GM12801 (cell line): ENCODE results near the gene ERBB4.

ENCODE experiments used
- TF ChIP-seq, protein P1 (sequence below): IDR thresholded peaks from one replicate; pipeline ENCODE4 v1.5.1; 2011; ENCODE audit warnings: control low read depth; ENCODE audit not compliant: insufficient read length; ENCODE audit errors: extremely low read depth

ERBB4 gene

DNA sequence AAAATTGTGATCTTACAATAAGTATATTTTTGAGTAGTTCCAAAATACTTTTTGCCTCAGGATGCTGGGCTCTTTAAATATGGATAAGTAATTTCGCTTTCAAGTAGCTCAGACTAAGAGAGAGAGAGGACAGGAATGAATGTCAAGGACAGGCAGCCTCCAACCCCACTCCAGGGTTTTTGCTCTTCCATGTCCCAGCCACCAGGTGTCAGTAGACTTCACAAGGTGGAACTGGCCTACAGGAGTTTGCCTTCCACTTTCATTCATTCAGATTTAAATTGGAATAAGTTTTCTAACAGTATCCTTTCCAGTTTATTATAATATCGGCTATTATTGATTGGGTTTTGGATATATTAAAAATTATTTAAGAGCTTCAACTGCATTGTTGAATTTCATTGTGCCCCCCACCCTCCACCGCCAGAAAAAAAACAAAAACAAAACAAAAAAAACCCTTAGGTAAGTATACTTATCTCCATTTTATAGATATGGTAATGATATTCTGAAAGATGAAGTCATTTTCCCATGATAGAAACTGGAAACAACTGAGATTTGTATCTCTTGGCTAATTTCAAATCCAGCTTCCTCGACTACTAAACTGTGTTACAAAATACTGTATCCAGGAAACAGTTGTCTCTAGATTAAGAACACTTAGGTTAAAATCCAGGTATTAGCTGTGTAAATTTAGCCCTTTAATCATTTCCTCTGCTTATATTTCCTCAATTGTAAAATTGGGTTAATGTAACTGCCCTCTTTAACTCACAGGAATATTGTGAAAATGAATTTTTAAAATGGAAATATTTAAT lies 793.1 kb downstream of the ERBB4 start:
- TF ChIP-seq, protein P1, sequence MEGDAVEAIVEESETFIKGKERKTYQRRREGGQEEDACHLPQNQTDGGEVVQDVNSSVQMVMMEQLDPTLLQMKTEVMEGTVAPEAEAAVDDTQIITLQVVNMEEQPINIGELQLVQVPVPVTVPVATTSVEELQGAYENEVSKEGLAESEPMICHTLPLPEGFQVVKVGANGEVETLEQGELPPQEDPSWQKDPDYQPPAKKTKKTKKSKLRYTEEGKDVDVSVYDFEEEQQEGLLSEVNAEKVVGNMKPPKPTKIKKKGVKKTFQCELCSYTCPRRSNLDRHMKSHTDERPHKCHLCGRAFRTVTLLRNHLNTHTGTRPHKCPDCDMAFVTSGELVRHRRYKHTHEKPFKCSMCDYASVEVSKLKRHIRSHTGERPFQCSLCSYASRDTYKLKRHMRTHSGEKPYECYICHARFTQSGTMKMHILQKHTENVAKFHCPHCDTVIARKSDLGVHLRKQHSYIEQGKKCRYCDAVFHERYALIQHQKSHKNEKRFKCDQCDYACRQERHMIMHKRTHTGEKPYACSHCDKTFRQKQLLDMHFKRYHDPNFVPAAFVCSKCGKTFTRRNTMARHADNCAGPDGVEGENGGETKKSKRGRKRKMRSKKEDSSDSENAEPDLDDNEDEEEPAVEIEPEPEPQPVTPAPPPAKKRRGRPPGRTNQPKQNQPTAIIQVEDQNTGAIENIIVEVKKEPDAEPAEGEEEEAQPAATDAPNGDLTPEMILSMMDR = peak; percentile 22

DNA sequence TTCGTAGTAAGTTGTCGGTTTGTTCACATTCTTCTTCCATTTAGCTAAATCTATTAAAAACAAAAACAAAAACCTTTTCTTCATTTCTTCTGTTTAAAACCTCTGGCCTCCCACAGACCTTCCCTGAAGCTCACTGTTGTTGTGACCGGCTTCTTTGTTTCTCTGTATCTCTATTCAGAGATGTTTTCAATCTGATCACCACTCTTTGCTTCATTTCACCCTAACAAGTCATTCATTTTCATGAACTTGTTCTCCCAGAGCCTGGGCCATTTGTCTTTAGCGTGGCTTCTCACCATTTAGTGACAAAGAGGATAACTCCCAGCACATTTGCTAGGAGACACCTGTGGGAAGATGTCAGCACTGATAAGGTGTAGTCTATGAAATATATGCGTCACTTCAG lies 794.2 kb downstream of the ERBB4 start:
- TF ChIP-seq, protein P1 = no peak

DNA sequence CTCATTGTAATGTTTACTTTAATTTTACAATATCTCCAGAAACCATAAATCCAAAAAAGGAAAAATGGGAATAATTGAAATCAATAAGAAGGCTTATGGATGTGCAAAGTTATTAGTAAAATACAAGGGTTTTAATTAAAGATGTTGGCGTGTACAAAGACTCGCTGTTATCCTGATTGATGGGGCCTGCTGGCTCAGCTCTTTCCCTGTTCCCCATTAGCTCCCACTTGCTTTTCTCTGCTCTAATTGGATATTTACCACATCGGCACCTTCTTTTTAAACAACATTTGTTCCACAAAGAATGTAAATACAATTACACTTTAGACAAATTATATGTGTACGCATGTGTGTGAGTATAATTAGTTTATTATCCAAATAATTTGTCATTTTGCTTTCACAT lies 796.6 kb downstream of the ERBB4 start:
- TF ChIP-seq, protein P1 = no peak

DNA sequence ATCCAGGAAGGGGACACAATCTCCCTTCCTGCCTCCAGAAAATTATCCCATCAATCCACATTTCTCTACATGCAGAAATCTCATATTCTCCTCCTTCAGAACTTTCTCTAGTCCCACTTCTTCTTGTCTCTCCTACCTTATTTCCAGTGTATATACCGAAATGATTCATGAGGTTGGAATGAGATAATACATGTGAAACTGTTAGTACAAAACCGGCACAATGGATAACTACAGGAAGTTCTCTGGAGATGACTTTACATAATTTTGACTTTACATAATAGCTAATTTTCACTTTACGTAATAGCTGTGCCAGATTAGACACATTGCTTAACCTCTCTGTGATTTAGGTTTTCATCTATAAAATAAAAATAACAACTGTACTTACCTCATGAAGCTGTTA lies 801.3 kb downstream of the ERBB4 start:
- TF ChIP-seq, protein P1 = no peak

DNA sequence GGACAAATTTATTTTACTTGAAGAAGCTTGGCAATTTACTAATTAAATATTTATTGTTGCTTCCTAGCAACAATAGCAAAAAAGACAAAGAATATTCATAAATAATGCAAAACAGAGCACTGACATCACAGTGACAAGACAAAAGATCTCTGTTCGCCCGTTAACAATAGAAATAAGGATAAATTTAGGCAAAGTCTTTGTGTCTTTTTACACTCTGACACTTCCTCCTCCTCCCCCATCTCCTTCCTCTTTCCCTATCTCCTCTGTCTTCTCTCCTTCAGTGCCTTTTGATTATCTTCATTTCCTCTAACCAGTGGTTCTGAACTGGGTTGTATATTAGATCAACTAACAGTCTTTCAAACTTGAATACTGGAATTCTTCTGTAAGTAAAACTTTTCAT lies 808.4 kb downstream of the ERBB4 start:
- TF ChIP-seq, protein P1 = no peak

DNA sequence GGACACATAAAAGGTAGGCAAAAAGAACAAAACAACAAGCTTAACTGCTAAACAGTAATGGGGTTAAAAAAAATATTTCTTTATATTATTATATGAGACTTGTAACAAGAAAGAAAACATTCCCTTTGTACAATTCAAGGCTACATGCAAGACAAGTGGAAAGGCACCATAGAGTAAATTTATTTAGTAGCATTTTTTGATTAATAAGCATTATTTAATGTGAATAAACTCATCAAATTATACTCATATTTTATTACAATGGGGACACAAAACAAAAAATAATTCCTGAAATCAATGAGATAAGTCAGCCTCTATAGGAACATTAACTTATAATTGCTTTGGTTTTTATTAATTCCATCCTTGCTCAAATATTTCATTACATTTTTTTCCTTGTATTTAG lies 809.2 kb downstream of the ERBB4 start:
- TF ChIP-seq, protein P1 = no peak

DNA sequence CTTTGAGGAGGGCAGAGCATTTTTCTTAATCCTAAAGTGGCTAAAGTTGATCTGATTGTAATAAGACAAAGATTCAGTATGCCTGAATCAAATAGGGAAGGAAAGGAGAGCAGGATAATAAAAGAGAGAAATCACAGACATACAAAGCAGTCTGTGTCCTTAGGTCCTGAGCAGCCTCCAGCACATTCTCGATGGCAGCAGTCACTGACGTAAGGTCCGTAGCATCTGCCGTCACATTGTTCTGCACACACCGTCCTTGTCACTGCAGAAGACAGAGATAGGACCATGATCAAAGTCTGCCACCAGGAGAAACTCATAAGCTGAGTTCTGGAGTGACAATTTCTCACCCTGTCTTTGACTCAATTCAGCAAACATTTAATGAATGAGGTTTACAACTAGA lies 813.7 kb downstream of the ERBB4 start:
- TF ChIP-seq, protein P1 = no peak

DNA sequence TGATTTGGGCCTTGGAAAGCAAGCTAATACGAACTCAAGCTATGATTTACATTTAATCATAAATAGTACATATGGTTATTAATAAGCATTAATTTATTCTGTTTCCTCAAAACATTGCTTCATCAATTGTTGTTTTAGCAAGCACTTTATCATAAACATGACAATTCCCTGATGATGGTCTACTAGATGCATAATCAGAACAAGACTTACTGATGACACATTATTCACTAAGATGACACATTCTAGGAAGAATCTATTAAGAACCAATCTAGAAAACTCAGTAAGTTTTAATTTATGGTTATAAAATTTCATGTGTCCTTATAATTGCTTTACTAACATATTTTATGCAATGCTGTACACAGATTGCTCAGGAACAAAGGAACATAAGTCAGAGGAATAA lies 815.2 kb downstream of the ERBB4 start:
- TF ChIP-seq, protein P1 = no peak
